NCI-H1417 (cell line): ENCODE measurements around the gene TIMP2.
"Not testable (repeated sequence)": the region's sequence is repeated elsewhere in the genome, so short reads cannot be mapped to it uniquely, and the experiment has no call there.

ENCODE experiments used
- DNase-seq, 3 experiments: peaks; one replicate each; lab custom pipeline; 2025; lab: John Stamatoyannopoulos, UW

The TIMP2 gene, protein sequence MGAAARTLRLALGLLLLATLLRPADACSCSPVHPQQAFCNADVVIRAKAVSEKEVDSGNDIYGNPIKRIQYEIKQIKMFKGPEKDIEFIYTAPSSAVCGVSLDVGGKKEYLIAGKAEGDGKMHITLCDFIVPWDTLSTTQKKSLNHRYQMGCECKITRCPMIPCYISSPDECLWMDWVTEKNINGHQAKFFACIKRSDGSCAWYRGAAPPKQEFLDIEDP

DNA sequence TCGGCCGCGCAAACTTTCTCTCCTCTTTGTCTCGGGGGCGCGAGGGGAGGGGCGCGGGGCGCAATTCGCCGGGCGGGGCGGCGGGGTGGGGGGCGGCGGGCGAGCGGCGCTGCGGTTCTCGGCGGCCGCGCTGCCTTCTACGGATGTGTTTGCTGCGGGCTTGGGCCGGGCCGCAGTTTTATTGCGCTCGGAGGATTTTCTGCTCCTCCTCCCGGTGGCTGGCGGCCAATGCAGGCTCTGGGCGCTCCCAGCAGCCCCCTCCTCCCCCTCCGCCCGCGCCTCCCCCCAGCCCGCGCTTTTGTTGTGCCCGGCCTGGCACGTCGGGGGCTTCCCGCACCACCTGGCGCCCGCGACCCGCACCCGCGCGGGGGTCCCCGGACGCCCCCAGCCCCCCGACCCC is at the start of gene TIMP2:
Gene TIMP2 (minus strand): TSS at position 154 of the 400 bp plus-strand sequence. CDS start 299 bp downstream, outside the sequence.
- DNase-seq = peak; percentile 74 to 88 (median 85)

DNA sequence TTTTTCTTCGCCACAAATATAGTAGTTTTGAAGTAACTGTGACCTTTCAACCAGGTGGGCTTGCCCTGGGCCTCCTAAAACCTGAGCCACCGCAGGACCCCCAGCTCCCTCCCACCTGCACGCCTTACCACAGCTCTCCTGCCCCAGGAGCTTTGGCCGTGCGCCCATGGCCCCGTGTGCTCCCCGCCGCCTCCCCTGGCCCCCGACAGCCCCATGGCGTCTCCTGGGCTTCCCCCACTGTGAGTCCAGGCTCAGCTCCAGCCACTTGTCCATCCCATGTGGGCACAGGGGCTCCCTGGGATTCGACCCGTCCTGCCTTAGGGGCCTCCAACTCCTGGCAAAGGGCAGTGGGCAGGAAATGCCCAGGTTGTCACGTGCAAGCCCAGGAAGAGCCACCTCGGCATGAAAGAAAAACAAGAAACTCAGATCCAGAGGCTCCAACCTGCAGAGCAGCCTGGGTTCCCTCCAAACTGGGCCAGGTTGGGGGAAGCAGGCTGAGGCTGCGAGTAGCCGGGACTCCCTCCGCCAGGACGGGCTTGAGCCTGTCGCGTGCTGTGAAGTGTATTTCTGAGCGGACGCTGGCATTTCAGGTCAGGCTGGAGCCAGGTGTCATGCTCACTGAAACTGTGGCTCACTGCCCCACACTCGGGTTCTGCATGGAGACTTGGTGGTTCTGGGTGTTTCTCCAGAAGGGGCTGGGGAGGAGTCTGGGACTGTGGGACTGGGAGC is 48.8 kb upstream of the TIMP2 start:
- no peak for DNase-seq

- DNase-seq = no peak
Observed at GRCh38 chr17:78973196-78973595, 48.0 kb upstream of the TIMP2 start.

DNA sequence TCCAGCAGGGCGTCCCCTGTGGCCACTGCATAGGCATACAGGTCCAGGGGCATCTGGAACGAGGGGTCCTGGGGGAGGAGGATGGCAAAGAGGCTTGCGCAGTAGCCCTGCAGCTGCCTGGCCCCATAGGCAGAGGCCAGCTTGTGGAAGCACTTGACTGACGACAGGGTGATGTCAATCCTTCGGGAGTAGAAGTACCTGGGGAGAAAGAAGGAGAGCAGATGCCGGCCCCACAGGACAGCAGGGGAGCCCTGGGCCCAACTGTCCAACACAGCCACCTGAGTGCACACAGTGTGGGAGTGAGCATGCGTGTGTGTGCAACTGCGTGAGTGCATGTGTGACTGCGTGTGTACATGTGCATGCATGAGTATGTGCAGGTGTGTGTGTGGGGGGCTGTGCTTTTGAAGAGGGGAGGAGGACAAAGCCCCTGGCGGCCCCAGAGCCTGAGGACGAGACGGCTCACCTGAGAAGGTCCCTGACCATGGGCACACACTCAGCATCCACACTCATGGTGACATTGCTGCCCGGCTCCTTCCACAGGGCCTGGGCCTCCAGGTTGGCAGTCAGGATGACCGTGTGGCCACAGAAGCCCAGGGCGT is 47.4 kb upstream of the TIMP2 start:
- DNase-seq = no peak

GRCh38 chr17:78971756-78972506 is 46.7 kb upstream of the TIMP2 start:
- DNase-seq = no peak

- DNase-seq = peak; percentile 58 to 83 (median 73)
Observed at GRCh38 chr17:78970834-78971755, 45.9 kb upstream of the TIMP2 start.

GRCh38 chr17:78969865-78970264 is 44.7 kb upstream of the TIMP2 start:
- DNase-seq = peak in 2 of 3 experiments; percentile 27 to 40

DNA sequence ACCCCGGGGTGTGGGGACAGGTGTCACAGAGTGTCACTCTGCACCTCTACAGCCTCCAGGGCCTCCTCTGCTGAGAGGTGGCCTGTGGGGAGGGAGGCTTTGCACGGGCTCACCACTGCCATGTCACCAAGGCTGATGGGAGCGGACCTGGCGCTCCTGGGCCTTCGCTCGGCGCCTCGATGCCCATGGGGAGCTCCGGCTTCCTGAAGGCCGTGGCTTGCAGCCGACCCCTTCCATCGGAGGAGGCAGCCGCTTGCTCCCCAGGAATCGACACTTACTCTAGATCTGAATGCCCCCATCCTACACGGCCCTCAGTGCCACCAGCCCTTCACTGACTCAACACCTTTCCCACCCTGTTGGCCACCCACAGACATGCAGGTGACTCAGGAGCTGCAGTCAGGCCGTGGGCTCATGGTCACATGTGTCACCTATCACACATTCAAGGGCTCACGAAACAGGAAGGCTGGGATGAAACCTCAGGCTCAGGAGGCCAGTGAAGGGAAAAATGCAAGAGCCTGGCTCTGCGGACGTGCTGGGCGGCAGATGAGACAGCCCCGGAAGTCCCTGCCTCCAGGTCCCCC is 42.7 kb upstream of the TIMP2 start:
- no peak for DNase-seq

GRCh38 chr17:78966910-78967600 is 41.9 kb upstream of the TIMP2 start:
- no peak for DNase-seq

DNA sequence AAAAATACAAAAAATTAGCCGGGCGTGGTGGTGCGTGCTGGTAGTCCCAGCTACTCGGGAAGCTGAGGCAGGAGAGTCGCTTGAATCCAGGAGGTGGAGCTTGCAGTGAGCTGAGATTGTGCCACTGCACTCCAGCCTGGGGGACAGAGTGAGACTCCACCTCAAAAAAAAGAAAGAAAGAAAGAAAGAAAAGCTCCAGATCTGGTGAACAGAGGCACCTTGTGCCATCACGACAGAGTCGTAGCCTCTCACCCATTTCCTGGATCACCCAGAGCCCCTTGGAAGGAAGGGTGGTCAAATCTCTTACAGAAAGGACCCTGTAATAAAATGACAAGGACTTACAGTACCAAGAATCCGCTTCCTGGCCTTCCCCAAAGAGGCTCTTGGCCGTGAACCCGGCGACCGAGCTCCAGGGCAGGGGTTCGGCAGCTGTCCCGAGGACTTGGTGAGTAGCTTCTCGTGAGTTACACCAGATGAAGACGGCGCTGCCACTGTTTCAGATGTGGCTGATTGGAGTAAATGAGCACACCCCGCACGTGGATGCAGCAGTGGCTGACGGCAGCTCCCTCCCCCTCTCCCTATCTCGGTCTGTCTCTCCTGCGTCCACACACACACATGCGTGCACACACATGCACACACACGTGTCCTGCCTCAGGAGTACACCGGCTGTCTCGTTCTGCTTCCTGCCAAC is 41.1 kb upstream of the TIMP2 start:
- DNase-seq = no peak

GRCh38 chr17:78965491-78965924 is 40.3 kb upstream of the TIMP2 start:
- DNase-seq = peak; percentile 54 to 86 (median 85)

GRCh38 chr17:78963378-78963777 is 38.2 kb upstream of the TIMP2 start:
- no peak for DNase-seq

DNA sequence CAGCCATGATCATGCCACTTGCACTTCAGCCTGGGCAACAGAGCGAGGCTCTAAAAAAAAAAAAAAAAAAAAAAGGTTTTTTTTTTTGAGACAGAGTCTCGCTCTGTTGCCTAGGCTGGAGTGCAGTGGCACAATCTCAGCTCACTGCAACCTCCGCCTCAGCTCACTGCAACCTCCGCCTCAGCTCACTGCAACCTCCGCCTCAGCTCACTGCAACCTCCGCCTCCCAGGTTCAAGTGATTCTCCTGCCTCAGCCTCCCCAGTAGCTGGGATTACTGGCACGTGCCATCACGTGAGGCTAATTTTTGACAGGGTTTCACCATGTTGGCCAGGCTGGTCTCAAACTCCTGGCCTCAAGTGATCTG is 37.8 kb upstream of the TIMP2 start:
- not testable (repeated sequence) for DNase-seq

- DNase-seq = peak in 1 of 3 experiments; percentile 14
Observed at GRCh38 chr17:78962345-78962983, 37.3 kb upstream of the TIMP2 start.

GRCh38 chr17:78961571-78961970 is 36.4 kb upstream of the TIMP2 start:
- DNase-seq = no peak

DNA sequence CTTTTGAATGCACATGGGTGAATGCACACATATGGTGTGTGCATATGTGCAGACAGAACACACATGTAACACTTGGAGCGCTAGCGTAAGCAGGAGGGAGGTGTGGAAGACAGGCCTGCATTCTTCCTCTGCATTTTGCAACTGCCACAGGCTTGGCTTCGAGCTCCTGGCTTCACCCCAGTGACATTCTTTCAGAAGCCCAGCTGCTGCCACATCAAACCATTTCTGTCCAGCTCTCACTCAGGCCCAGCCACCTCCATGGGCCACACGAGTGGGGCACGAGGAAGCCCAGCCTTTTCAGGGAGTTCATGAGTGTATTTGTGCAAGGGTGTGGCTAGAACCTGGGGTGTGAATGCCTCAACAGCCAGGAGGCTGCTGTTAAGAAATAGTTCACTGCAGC is 35.7 kb upstream of the TIMP2 start:
- no peak for DNase-seq

- DNase-seq = no peak
Observed at GRCh38 chr17:78959803-78960202, 34.6 kb upstream of the TIMP2 start.

- no peak for DNase-seq
Observed at GRCh38 chr17:78958641-78959127, 33.5 kb upstream of the TIMP2 start.

DNA sequence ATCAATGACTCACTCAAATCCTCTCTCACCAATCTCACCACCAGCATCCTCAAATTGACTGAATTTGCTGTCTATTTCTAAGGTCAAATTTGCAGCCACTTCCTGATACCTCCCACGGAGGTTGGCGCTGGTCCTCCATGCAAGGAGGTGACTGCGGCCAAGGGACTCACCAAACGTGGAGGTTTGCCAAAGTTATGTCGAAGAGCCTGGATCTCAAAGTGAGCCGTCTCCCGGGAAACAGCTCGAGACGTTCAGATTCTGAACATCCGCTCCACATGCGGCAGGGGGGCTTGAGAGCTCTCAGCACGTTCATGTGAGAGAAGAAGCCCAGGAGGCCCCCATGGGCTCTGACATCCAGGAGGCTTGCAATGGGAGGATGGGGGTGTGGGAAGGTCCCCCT is 31.9 kb upstream of the TIMP2 start:
- no peak for DNase-seq
